GM21423 (cell line): Measurements from ENCODE around the gene RPS27.
A peak's percentile ranks its signal among the peaks of the same experiment; 100 is the strongest.
"Not testable (repeated sequence)": the region's sequence is repeated elsewhere in the genome, so short reads cannot be mapped to it uniquely, and the experiment has no call there.

ENCODE experiments used
- ATAC-seq: cut with Tn5 transposase; IDR thresholded peaks from one replicate; pipeline ENCODE4 v1.9.1; 2021; ENCODE audit warnings: mild to moderate bottlenecking, moderate library complexity; ENCODE audit not compliant: unreplicated experiment

The RPS27 gene

GRCh38 chr1:153960206-153960605 is 30.4 kb upstream of the RPS27 start:
- ATAC-seq, result no peak

- no peak for ATAC-seq
Observed at GRCh38 chr1:153961421-153961820, 29.1 kb upstream of the RPS27 start.

GRCh38 chr1:153962088-153963029 is 28.2 kb upstream of the RPS27 start:
- ATAC-seq, result no peak

- ATAC-seq, result peak; percentile 33
Observed at GRCh38 chr1:153963030-153963849, 27.3 kb upstream of the RPS27 start, which contains the start of gene SLC39A1. TSS of gene SLC39A1 (minus strand) at chr1:153963537. CDS start at chr1:153962715, 822 bp downstream.

GRCh38 chr1:153963850-153964331 is 26.7 kb upstream of the RPS27 start:
- no peak for ATAC-seq

GRCh38 chr1:153967107-153967999 is 23.2 kb upstream of the RPS27 start, which contains the start of gene CREB3L4:
TSS of gene CREB3L4 (plus strand) at chr1:153967902. CDS start at chr1:153968526, 624 bp downstream.
- ATAC-seq, result peak; percentile 73

- no peak for ATAC-seq
Observed at GRCh38 chr1:153968000-153968363, 22.6 kb upstream of the RPS27 start.

GRCh38 chr1:153968408-153968807 is 22.2 kb upstream of the RPS27 start:
- no peak for ATAC-seq

GRCh38 chr1:153968972-153969371 is 21.6 kb upstream of the RPS27 start:
- no peak for ATAC-seq

- ATAC-seq, result no peak
Observed at GRCh38 chr1:153970346-153970745, 20.2 kb upstream of the RPS27 start.

- no peak for ATAC-seq
Observed at GRCh38 chr1:153973071-153973470, 17.5 kb upstream of the RPS27 start.

- no peak for ATAC-seq
Observed at GRCh38 chr1:153973525-153973924, 17.0 kb upstream of the RPS27 start.

GRCh38 chr1:153976819-153977249 is 13.7 kb upstream of the RPS27 start:
- ATAC-seq, result no peak

- ATAC-seq, result peak; percentile 75
Observed at GRCh38 chr1:153977250-153978240, 13.0 kb upstream of the RPS27 start, which contains the start of gene JTB. TSS of gene JTB (minus strand) at chr1:153977674. CDS start at chr1:153977252, 422 bp downstream.

GRCh38 chr1:153978274-153978909 is 12.2 kb upstream of the RPS27 start:
- ATAC-seq, result no peak

GRCh38 chr1:153979091-153979490 is 11.5 kb upstream of the RPS27 start:
- ATAC-seq, result not testable (repeated sequence)

GRCh38 chr1:153981735-153982134 is 8.8 kb upstream of the RPS27 start:
- not testable (repeated sequence) for ATAC-seq

GRCh38 chr1:153984123-153984894 is 6.3 kb upstream of the RPS27 start:
- ATAC-seq, result no peak
